ENCODE data around the gene EPAS1.
A peak's percentile ranks its signal among the peaks of the same experiment; 100 is the strongest.

Gene EPAS1

DNA sequence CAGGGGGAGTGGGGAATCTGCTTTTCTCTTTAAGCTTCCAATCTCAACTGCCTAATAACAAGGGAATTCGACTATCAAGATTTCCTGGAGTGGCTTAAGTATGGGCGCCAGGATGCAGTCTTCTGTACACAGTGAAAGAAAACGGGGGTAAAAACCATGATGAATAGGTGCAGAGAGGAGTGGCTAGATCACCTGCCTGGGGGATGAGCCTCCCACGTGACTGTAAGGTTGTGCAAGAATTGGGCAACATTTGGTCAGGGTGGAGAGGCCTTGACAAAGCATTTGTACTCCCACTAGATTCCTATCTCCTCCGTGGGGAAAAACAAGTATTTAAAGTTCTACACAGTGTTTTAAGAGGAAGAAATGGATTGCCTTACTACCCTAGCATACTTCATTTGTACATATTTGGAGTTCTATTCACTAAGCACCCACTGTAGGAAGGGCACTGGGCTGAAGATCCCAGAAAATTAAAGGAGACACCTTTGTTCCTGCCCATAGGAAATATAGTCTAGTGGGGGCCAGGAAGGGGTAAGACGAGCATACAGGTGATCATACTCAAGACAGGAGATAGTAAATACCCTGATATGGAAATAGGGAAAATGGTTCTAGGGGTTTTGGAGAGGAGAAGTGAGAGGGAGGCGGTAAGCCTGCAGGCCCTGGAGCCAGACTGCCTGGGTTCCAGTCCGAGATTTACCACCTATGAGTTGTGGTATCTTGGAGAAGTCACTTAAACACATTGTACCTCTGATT lies 29.2 kb downstream of the EPAS1 start:
- DNase-seq, result no peak

DNA sequence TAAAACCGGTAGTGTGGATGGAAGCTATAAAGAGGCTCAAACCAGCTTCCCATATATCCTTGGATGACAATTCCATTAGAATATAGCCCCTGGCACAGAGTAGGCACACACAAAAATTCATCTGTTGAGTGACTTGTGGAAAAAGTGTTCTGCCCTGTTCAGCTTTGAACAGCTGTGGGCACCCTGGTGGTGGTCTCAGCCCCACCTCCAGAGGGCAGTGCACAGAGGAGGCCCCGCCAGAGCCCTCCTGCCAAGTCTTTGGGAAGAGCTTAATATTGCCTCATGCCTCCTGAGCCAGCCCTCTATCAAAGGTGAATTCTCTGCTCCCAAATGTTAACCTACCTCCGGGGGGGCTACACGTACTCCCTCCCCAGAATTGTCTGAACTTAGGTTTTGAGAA lies 30.4 kb downstream of the EPAS1 start:
- no peak for DNase-seq

DNA sequence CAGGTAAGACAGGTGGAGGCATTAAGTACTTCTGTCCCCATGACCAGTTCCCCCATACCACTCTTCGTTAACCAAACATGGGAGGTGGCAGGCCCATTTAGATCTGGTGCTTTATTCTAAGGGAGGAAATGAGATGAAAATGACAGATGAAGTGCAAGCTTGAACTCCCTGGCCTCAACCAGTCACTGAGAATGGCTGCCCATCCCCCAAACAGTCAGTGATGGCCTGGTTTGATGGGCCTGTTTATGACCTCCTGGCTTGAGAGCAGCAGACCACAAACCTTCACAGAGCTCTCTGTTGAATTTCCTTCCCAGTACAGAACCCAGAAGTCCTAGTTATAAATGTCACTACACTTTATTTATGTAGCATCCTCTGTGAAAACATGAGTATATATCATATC lies 31.1 kb downstream of the EPAS1 start:
- no peak for DNase-seq

DNA sequence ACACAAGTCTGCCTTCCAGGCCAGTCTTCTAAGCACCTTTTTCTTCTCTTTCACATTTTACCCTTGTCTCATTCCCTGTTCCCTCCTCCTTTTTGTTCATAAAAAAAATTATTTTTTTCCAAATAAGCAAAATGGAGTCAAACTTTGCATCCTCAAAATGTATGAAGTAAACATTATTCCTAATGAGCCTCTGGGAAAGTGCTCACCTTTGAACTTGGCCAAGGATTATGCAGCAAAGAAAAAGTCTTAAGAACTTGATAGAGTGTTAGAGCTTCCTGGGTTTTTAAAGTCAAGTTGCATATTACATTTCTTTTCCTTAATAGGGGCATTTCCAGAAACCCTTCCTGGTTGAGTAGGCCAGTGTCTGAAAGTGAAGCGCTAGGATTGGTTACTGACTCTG lies 31.6 kb downstream of the EPAS1 start:
- no peak for DNase-seq

DNA sequence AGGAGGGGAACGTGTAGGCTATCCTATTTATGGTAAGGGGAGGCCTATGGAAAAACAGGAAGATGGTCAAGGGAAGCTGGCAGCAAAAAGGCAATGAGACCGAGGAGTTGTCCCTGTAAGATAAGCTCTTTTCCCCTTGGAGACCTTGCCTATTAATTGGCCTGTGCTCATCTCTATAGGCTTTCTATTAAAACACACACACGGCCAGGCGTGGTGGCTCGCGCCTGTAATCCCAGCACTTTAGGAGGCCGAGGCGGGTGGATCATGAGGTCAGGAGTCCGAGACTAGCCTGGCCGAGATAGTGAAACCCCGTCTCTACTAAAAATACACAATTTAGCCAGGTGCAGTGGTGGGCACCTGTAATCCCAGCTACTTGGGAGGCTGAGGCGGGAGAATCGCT lies 32.1 kb downstream of the EPAS1 start:
- DNase-seq, result no peak

DNA sequence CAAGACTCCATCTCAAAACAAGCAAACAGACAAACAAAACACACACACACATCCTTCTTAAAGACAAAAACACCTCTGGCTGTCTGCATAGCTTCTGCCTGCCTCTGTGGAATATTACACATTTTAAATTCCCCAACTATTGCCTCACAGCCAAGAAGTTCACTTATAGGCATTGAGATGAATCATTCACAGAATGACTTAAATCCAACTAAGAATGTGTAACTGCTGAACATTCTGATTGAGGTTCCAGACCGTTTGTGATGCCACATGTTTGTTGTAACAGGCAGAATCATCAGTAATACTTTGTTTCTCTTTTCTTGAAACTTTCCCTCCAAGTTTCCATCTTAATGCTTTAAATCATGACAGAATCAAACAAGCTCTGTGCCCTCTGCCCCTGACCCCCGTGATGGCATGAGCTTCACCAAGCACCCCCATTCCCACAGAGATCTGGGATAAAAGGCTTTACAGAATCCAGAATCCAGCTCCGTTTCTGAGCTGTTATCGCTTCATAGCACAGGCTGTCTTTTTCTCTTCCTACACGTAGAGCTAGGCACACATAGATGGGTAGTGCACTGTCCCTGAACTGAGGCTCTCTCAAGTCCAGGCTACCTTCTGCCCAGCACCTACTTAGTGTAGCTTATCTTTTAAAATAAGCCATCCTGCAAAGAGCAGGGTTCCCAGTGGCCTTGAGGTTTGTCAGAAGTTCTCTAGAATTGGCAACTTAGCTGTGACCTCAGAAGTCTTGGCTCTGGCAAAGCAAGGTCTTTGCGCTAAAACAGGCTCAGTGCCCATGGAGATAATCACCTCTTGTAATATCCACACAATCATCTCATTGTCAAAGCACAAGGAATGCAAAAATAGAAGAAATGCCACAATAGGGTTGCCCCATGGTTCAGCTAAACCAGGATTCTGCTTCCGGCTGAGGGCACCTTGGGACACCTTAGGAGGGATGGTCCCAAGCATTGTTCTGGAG lies 32.9 kb downstream of the EPAS1 start:
- DNase-seq, result no peak

DNA sequence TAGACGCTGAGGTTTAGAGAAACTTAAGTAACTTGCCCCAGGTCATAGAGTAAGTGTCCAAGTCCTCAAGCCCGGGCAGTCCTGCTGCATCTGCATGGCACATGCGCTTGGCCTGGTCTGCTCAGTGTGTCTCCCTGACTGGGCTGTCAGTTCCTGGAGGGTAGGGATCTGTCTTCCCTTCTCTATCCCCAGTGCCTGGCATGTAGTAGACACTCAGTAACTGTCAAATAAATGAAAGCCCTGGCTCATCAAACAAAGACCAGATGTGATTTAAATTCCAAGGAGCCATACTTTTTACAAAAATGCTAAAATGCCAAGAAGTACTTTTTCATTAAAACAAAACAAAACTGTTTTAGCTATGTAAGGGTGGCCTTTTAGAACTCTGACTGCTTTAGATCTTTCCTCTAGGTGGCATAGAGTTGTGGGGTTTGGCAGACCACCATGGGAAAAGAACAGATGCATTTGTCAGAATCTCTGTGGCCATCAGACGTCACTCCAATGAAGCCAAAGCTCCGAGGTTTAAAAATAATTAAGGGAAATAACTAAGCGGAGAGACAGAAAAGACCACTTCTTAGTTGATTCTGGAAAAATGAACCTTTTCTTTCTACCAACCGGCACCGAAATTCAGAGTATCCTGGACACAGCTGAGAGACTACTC lies 34.0 kb downstream of the EPAS1 start:
- no peak for DNase-seq

DNA sequence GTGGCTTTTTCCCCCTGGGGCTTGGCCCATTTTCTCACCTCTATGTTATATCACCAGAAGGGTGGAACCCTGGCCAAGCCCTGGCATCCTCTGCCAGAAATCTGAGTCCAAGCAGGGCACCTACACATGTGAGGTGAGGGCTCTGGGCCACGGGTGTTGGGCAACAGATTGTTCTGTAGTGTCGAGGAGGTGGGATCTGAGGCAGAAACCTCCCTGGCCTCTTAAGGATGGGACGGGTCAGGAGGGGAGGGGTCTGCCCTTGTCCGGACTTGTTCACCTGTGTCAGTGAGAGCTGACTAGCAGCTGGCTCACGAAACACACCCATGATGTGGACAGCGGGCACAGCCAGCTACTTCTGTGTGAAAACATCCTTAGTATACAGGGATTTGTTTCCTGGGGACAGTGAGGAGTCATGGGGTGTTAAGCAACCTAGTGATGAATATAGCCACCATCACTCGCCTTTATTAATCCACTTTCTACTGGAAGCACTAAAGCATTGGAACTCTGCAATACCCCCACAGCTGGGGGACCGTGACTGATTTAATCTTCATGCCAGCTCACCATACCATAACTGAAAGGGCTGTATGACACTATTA lies 35.6 kb downstream of the EPAS1 start:
- no peak for DNase-seq

DNA sequence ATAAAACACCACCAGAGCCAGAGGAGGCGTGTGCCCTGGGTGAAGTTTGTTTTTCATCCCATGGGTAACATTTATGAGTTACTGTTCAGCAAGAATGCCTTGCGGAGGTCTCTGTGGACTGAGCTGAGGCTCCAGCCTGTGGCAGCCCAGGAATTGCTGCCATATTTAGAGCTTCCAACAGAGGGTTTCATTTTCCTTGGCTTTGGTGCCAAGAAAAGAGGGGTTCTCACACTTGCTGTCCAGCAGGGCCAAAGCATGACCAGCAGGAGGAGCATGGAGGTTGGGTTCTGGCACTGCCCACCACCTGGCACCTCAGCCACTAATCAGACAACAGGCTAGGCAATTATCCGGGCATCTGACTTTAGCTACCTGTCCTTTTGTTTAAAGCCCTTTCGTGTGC lies 36.7 kb downstream of the EPAS1 start:
- DNase-seq, result no peak

DNA sequence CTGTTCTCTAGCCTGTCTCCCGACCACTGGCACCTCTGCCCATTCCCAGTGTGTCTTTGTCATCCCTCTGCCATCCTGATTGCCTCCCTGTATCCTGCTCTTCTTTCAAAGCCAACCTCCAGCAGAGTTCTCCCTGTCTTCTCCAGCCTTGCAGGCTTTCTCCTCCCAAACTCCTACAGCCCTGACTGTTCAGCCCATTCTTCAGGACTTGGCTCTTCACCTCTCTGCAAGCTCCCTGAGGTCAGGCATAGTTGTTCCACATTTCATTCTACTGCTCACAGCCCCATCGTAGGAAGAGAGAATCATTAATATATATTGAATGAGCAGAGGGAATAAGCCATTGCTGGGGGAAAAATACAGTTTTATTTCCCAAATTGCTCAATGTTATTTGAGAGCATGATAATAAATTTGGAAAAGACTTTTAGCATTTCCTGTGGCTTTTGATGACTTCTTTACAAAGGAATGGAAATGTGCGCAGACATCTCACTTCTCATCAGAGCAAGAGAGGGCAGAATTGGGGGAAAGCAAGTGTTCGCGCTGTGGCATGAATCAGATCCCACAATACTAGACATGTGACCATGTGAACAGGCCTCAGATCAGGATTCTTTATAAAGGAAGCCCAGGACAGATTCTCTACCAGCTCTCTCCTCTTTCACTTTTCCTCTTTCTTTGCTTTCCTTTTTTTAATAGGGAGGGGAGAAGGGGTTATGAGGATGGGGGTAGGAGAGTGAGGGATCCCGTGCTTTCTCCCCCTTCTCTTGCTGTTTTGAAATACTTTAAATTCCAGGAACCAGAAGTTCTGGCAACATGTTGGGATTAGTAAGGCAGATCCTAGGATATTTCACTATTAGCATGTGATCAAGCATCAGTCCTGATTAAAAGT lies 37.4 kb downstream of the EPAS1 start:
- DNase-seq, result no peak

DNA sequence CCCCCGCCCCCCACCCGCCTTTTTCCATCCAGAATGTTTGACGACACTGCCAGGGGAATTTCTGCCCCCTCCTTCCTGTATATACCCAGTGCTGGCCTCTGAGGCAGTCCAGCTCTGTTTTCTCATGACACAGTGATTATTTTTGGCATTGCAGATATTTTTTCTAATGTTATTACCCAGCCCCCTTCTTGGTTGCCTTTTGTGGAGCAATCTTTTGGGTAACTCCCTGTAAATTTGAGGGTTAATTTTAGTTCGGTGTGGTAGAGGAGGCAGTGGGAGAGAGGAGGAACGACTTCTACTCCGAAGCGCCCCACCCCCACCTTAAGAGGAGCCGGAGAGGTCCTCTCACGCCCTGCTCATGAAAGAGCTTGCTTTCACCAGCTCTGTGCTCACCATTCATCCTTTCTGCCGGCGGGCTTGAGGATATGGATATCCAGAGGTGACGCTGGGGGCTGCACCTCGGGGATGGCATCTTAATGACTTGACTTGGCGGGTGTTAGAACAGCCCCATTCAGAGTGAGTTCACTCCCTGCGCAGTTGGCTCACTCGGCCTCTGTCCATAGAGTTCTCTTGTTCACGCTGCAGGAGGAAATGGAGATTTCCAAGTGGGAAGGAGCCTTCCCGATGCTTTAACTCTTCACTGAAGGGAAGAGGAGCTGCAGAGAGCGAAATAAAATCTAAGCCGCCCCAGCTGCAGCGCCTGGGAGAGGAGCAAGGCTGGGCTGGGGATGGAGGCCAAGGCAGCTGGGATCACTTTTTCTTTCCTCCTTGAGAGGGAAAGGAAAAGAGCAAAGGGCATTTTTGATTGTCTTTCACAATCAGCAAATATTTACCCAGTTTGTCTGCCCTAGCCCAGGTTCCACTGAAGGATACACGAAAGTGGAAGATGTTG lies 38.4 kb downstream of the EPAS1 start:
- peak; percentile 58 for DNase-seq

DNA sequence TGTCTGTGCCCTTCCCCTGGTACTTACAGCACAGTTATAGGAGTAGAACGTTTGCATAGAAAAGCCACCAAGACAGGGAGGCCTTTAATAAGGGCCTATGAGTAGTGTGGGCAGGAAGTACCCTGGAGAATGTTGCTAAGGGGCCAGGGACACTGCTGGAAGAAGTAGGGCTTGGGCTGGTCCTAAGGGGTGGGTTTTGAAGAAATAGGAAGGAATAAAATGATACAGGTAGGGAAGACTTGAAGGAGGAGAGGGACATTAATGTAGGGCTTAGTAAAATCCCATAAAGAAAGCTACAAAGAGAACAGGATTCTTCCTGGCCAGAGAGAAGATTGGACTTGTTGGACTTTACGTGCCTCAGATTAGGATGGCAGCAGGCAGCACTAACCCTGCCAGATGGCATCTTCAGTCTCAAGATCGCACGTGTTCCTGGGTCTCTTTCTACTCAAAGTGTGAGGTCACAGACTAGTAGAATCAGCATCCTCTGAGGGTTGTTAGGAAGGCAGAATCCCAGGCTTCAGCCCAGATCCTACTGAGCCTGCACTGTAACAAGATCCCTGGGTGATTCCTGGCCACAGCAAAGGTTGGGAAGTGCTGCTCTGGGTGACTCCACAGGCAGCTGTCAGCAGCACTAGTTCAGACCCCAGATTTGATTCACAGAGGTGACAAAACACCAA lies 39.2 kb downstream of the EPAS1 start:
- peak; percentile 40 for DNase-seq

DNA sequence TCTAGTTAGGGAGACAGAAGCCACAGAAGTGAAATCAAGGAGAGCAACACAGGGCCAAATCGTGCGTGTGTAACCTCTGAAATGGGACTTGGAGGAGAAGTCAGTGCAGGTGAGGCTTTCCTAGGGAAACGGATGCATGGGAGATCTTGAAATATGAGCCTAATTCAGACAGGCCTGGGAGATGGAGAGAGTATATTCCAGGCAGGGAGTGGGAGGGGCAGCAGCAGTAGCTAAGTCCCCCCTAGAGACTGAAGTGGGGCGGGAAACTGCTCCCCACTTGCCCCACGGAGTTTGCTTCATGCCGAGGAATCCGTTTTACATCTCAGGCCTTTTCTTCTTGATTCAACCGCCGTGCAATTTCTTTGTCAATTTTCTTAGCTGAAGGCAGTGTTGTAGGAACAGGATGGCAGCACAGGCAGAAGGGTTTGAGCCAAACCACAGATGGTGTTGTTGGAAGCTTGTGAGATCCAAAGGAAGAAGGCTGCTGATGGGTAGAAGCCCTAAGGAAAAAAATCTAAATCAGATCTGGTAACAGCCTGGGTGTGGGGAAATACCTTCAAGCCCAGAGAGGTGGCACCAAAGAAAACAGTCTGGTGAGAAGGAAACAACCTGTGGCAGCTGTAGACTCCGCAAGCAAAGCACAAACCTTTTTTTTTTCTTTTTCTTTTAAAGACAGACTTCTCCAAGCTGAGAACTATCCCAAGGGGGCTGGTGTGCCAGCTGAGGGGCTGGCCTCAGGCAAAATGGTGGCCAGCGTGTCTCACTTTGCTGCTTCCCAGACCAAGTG lies 40.2 kb downstream of the EPAS1 start:
- no peak for DNase-seq

DNA sequence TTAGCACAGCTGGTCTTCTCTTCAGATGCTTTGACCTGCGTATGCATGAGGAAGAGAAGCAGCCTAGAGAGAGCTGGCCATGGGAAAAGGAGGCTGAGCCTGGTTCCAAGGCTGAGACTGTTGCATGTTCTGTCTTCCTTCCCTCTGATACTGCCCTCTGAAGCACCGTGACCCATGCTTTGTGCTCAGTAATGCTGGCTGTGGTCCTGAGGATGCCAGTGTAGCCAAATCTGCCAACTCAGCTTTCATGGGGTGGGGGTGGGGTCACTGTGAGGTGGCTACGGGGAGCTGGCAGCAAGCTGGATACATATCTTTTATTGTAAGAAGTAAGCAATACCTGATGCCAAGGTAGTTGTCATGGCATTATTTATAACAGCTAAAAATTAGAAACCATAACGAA lies 41.5 kb downstream of the EPAS1 start:
- DNase-seq, result no peak

DNA sequence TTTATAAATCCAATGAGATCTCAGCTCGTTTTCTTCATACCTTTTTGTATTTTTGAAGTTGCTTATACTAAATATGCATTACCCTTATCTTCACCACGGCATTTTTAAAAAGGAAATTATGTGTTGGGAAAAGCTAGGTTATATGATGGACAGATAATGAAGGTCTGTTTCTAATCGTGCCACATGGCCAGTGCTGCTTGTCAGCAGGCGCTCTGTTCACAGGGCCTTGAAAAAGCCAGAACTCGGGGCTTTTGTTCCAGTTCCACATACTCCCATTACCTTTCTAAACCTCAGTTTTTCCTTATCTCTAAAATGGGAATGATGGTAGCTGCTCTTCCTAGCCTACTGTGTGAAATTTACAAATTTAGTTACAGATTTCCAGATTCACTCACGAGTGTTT lies 42.0 kb downstream of the EPAS1 start:
- no peak for DNase-seq

DNA sequence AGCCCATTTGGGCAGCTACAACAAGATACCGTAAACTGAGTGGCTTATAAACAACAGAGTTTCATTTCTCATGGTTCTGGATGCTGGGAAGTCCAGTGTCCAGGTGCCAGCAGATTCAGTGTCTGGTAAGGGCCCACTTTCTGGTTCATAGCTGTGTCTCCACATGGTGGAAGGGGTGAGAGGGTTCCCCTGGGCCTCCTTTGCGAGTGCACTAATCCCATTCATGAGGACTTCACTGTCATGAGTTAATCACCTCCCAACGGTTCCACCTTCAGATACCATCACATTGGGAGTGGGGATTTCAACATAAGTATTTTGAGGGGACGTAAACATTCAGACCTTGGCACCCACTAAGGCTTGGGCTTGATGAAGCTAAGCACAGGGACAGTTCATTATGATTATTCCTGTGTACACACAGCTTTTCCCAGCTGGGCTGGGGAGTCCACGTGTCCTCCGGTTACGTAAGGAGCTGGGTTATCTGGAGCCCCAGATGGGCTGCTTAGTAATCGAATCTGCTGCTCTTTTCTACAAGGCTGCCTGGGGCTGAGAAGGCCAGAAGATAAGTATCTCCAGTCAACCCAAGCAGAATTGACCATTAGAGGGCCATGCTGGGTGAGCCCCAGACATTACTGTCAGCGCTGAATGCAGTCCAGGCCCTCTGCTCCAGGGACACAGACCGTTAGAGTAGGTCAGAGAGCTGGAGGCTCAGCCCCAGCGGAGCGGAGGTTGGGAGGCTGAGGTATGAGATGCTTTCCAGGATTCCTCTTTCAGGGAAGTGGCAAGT lies 42.7 kb downstream of the EPAS1 start:
- no peak for DNase-seq

DNA sequence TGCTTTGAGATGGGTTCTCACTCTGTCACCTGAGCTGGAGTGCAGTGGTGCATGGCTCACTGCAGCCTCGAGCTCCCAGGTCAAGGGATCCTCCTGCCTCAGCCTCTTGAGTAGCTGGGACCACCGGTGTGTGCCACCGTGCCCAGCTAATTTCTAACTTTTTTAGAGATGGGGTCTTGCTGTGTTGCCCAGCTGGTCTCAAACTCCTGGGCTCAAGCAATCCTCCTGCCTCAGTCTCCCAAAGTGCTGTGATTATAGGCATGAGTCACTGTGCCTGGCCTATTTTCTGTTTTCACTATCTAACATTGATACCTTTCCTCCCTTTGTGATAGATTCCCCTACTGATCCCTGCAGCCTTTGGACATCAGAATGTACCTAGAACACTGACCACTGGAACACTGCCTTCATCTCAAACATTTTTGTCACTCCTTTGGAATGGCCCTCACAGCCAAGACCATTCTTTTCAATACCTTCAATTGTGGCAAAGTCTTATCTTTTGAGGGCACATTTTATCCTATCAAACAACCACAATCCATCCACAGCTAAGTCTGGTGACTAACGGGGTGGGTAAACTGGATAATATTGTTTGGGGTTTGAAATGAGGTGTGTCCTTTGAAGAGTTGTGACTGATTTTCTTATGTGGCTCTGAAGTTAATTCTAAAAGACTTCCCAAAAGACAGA lies 43.7 kb downstream of the EPAS1 start:
- DNase-seq, result no peak

All from DMS79 treated with DMSO at 0.1 percent for 48 hours (cell line).